Tibial nerve (tissue), 3 donors: ENCODE measurements around the gene PARN.

ENCODE experiments used
- POLR2A ChIP-seq, 2 donors: fragments of 450-650 bp; IDR thresholded peaks; one replicate each; pipeline ENCODE4 v1.6.1; 2017; ENCODE audit warnings: antibody characterized with exemption in 2 of 2, mild to moderate bottlenecking in 2 of 2, moderate library complexity in 2 of 2
- TF ChIP-seq, protein P1 (sequence below), 5 experiments: fragments of 200-600 bp in 3 of 5; fragments of 450-650 bp in 2 of 5; sonication (generic) in 3 of 5; IDR thresholded peaks; one replicate each; pipeline ENCODE4 v1.5.1; 2016 to 2019; ENCODE audit warnings: antibody characterized with exemption in 5 of 5, mild to moderate bottlenecking in 3 of 5, moderate library complexity in 2 of 5

DNA sequence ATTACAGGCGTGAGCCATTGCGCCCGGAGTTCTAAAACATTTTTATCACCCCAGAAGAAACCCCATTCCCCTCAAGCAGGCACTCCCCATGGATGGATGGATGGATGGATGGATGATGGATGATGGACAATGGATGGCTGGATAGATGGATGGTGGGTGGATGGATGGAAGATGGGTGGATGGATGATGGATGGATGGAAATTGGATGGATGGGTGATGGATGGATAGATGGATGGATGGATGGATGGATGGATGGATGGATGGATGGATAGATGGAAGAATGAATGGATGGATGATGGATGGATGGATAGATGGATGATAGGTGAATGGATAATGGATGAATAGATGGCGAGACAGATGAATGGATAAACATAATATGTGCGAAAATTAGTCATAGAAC is 47.6 kb upstream of the PARN start:
- TF ChIP-seq, protein P1, sequence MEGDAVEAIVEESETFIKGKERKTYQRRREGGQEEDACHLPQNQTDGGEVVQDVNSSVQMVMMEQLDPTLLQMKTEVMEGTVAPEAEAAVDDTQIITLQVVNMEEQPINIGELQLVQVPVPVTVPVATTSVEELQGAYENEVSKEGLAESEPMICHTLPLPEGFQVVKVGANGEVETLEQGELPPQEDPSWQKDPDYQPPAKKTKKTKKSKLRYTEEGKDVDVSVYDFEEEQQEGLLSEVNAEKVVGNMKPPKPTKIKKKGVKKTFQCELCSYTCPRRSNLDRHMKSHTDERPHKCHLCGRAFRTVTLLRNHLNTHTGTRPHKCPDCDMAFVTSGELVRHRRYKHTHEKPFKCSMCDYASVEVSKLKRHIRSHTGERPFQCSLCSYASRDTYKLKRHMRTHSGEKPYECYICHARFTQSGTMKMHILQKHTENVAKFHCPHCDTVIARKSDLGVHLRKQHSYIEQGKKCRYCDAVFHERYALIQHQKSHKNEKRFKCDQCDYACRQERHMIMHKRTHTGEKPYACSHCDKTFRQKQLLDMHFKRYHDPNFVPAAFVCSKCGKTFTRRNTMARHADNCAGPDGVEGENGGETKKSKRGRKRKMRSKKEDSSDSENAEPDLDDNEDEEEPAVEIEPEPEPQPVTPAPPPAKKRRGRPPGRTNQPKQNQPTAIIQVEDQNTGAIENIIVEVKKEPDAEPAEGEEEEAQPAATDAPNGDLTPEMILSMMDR (IDR thresholded peaks at IDR 0.05), result no peak
- TF ChIP-seq POLR2A (IDR thresholded peaks at IDR 0.05), result no peak
